ENCODE results near the gene PDSS2.

PDSS2 gene

DNA sequence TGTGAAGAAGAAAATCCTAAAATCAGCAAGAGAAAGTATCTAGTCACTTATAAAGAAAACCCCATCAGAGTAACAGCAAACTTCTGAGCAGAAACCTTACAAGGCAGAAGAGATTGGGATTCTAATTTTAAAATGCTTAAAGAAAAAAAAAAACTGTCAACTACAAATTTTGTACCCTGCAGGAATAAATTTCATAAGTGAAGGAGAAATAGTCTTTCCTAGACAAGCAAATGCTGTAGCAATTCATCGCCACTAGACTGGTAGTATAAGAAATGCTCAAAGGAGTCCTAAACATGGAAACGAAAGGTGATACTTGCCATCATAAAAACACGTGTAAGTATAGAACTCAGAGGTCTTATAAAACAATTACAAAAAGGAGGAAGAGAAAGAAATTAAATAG, 54.4 kb downstream of the PDSS2 start:
- DNase-seq (ENCODE audit: low read depth in 2 of 2) = no peak
- no peak overlapping the region for H3K4me3 ChIP-seq (replicated peaks in 1 of 2; ENCODE audit: low read depth in 2 of 2, low read length in 2 of 2)
- TF ChIP-seq, protein P1, sequence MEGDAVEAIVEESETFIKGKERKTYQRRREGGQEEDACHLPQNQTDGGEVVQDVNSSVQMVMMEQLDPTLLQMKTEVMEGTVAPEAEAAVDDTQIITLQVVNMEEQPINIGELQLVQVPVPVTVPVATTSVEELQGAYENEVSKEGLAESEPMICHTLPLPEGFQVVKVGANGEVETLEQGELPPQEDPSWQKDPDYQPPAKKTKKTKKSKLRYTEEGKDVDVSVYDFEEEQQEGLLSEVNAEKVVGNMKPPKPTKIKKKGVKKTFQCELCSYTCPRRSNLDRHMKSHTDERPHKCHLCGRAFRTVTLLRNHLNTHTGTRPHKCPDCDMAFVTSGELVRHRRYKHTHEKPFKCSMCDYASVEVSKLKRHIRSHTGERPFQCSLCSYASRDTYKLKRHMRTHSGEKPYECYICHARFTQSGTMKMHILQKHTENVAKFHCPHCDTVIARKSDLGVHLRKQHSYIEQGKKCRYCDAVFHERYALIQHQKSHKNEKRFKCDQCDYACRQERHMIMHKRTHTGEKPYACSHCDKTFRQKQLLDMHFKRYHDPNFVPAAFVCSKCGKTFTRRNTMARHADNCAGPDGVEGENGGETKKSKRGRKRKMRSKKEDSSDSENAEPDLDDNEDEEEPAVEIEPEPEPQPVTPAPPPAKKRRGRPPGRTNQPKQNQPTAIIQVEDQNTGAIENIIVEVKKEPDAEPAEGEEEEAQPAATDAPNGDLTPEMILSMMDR (IDR thresholded peaks at IDR 0.05; ENCODE audit: low read depth, low read length) = no peak

DNA sequence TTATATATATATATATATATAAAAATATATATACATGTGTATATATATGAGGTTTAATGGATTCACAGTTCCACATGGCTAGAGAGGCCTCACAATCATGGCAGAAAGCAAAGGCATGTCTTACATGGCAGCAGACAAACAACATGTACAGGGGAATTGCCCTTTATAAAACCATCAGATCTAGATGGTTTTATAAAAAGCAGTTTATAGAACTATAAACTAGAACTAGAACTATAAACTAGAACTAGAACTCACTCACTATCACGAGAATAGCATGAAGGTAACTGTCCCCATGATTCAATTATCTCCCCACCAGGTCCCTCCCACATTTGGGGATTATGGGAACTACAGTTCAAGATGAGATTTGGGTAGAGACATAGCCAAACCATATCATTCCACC, 56.8 kb downstream of the PDSS2 start:
- no peak for DNase-seq (ENCODE audit: low read depth in 2 of 2)
- H3K4me3 ChIP-seq (replicated peaks in 1 of 2; ENCODE audit: low read depth in 2 of 2, low read length in 2 of 2) = no peak overlapping the region
- TF ChIP-seq, protein P1 (IDR thresholded peaks at IDR 0.05; ENCODE audit: low read depth, low read length) = no peak

DNA sequence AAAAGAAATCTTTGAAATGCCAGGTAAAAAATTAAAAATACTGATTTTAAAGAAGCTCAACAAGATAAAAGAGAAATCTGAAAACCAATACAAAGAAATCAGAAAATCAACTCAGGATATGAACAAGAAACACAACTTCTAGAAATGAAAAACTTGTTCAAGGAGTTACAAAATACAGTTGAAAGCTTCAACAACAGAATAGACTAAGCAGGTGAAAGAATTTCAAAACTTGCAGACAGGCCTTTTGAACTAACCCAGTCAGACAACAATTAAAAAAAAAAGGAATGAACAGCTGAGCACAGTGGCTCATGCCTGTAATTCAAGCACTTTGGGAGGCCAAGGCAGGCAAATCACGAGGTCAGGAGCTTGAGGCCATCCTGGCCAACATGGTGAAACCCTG, 57.8 kb downstream of the PDSS2 start:
- no peak overlapping the region for H3K4me3 ChIP-seq (replicated peaks in 1 of 2; ENCODE audit: low read depth in 2 of 2, low read length in 2 of 2)
- TF ChIP-seq, protein P1 (IDR thresholded peaks at IDR 0.05; ENCODE audit: low read depth, low read length) = no peak
- no peak for DNase-seq (ENCODE audit: low read depth in 2 of 2)

DNA sequence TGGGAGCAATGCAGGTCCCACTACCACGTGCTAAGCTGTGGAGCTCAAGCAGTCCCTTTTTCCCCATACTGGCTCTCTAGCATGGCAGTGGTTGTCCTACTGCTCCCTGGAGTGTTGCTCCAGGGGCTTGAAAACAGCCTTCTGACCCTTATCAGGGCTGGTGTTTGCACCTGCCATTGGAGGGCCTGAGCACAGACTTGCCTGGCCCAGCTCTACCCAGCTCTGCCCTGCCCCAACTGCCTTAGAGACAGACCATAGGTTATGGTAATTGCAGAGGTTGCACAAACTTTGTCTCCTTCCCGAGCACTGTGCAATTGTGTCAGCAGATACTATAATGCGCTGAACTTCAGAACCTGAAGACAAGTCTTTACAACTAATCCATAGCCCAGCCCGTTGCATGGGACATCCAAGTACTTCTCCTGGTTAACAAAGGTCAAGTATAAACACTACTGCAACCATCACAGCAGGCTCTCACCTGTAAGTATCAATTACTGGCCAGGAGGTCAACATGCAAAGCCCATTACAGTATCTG, 58.7 kb downstream of the PDSS2 start:
- no peak overlapping the region for H3K4me3 ChIP-seq (replicated peaks in 1 of 2; ENCODE audit: low read depth in 2 of 2, low read length in 2 of 2)
- DNase-seq (ENCODE audit: low read depth in 2 of 2) = no peak
- TF ChIP-seq, protein P1 (IDR thresholded peaks at IDR 0.05; ENCODE audit: low read depth, low read length) = no peak

DNA sequence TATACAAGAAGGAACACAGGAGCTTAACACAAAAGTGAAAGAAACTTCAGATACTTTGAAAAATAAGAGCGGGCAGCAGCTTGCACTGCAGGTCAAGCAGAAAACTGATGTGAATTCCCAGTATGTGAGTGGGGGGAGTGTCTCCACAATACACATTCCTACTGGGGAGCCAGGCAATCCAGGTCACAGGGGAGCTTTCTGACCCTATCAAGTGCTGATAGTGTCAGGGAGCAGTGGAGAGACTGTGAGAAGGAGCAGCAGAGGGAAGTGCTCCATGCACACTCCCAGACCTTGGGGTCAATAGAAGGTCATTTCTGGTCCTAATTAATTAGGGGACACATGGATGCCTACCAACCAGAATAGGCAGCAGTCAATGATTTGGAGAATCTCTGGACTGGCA, 59.4 kb downstream of the PDSS2 start:
- no peak overlapping the region for H3K4me3 ChIP-seq (replicated peaks in 1 of 2; ENCODE audit: low read depth in 2 of 2, low read length in 2 of 2)
- TF ChIP-seq, protein P1 (IDR thresholded peaks at IDR 0.05; ENCODE audit: low read depth, low read length) = no peak
- no peak for DNase-seq (ENCODE audit: low read depth in 2 of 2)

DNA sequence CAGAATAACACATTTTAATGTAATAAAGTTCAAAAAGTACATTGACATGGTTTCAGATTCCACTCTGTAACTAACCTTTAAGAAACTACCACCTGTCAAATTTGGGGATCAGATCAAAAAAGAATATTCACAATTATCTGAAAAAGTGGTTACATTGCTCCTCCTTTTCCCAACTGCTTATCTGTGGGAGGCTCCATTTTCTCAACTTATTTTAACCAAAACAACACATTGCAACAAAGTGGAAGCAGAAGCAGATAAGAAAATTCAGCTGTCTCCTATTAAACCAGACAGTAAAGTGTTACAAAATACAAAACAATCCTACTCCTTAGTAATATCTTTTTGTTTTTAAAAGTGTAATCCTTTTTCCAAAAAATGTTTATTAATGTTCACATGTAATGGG, 61.4 kb downstream of the PDSS2 start:
- peak in 1 of 2 donors; percentile 29 for DNase-seq (ENCODE audit: low read depth in 2 of 2)
- no peak overlapping the region for H3K4me3 ChIP-seq (replicated peaks in 1 of 2; ENCODE audit: low read depth in 2 of 2, low read length in 2 of 2)
- TF ChIP-seq, protein P1 (IDR thresholded peaks at IDR 0.05; ENCODE audit: low read depth, low read length) = no peak

DNA sequence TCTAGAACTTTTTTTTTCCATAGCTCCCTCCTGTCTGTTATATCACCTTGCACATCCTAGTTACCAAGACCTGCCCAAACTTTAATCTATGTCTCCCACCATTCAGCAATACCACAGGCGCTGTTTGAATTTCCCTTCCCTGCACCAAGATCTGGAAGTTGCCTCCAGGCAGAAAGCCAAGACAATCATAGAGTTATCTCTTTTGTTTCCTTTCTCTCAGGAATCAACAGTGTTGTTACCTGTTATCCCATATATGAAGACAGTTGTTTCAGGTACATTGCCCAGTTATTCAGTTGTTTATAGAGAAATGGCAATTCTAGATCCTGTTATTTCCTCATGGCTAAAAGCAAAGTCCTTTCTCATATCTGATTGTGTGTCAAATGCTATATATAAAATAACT, 63.2 kb downstream of the PDSS2 start:
- DNase-seq (ENCODE audit: low read depth in 2 of 2) = no peak
- H3K4me3 ChIP-seq (replicated peaks in 1 of 2; ENCODE audit: low read depth in 2 of 2, low read length in 2 of 2) = no peak overlapping the region
- TF ChIP-seq, protein P1 (IDR thresholded peaks at IDR 0.05; ENCODE audit: low read depth, low read length) = no peak
